T-helper 9 cell (primary cell): ENCODE measurements around the gene TJP1.
"Not testable (repeated sequence)": the region's sequence is repeated elsewhere in the genome, so short reads cannot be mapped to it uniquely, and the experiment has no call there.

Experiments
- DNase-seq: peaks from one replicate; pipeline ENCODE4 v3.0.0-alpha.2; 2020

The TJP1 gene

GRCh38 chr15:29799859-29800258, 22.4 kb downstream of the TJP1 start:
- no peak for DNase-seq

DNA sequence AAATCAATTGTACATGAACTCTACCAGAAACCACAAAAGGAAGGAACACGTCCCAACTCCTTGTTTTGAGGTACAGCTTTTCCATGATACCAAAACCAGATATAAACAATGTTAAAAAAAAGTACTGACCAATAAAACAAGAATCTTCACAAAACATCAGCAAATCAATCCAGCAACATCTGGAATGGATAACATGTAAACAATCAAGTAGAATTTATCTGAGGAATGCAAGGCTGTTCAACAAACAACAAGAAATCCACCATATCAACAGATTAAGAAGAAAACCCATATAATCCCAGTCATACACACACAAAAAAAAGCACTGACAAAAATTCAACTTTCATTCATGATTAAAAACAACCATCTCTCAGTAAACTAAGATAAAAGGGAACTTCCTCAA, 26.7 kb downstream of the TJP1 start:
- DNase-seq: no peak

- no peak for DNase-seq
Measured at GRCh38 chr15:29792426-29793159, 29.7 kb downstream of the TJP1 start.

DNA sequence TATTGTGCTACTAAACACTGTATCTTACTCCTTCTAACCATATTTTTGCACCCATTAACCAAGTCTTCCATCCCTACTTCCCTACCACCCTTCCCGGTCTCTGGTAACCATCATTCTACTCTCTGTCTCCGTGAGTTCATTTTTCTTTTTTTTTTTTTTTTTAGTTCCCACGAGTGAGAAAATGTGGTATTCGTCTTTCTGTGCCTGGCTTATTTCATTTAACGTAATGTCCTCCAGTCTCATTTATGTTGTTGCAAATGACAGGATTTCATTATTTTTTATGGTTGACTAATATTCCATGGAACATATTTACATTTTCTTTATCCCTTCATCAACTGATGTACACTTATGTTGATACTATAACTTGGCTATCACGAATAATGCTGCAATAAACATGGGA, 31.7 kb downstream of the TJP1 start:
- no peak for DNase-seq

- no peak for DNase-seq
Measured at GRCh38 chr15:29789871-29790270, 32.4 kb downstream of the TJP1 start.

- no peak for DNase-seq
Measured at GRCh38 chr15:29788433-29789034, 33.7 kb downstream of the TJP1 start.

GRCh38 chr15:29787767-29788166, 34.5 kb downstream of the TJP1 start:
- no peak for DNase-seq

DNA sequence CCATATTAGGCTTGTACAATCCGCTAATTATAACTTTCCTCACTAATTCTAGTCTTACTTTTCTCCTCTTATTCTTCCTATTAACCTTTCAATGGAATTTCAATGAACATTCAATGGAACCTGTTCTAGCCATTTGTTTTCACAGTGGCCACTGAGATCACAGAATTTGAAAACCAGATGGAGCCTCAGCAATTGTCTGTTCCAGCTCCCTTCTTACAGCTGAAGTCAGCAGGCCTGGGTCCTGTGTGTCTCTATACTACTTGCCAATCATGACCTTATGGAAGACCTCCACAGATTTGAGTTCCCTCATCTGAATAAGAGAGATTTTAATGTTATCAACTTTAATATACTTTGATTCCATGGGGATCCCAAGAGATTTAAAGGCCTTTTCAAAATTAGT, 36.6 kb downstream of the TJP1 start:
- no peak for DNase-seq

DNA sequence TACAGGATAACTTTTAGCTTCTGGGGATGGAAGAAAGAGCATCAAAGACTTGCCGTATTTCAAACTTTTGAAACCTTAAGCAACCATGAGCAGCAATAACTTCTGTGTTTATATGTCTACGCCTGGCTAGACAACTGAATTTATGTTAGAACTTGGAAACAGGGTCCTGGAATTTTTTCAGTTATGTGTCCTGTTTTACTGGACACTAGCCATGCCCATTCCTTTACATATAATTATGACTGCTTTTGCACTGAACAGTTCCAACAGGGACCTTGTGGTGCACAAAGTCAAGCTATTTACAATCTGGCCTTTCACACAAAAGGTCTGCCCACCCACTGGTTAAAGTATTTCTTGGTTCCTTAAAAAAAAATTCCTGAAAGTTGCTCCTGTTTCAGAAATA, 37.1 kb downstream of the TJP1 start:
- DNase-seq: no peak

DNA sequence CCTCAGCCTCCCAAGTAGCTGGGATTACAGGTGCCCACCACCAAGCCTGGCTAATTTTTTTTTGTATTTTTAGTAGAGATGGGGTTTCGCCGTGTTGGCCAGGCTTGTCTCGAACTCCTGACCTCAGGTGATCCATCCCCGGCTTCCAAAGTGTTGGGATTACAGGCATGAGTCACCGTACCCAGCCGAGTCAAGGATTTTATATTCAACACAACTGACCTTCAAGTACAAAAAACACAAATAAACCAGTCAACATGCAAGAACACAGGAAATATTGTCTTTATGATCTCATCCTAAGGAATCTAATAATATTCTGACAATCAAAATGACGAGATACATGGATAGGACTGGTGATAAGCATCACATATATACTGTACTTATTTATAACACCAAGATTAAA, 37.9 kb downstream of the TJP1 start:
- DNase-seq: no peak

DNA sequence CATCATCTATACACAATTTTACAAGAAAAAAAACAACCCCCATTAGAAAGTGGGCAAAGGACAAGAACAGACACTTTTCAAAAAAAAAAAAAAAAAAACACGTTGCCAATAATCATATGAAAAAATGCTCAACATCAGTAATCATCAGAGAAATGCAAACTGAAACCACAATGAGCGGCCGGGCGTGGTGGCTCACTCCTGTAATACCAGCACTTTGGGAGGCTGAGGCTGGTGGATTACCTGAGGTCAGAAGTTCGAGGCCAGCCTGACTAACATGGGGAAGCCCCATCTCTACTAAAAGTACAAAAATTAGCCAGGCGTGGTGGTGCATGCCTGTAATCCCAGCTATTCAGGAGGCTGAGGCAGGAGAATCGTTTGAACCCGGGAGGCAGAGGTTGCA, 39.5 kb downstream of the TJP1 start:
- DNase-seq: not testable (repeated sequence)

DNA sequence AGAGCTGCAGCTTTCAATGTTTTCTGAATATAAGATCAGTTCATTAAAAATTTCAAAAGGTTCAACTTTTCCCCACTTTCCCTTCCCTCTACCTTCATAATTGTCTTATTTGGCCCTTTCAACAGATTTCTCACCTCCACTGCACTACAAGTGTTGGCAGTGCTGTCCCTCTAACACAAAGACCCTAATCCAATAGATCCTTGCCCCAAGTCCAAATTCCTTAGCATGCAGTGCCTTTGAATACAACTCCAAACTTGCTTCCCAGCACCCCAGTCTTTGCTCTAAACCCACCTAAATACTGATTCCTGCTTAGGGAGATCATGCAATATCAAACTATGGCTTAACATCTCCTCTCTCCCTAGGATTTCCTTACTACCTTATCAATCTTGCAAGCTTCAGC, 43.9 kb downstream of the TJP1 start:
- DNase-seq: no peak

DNA sequence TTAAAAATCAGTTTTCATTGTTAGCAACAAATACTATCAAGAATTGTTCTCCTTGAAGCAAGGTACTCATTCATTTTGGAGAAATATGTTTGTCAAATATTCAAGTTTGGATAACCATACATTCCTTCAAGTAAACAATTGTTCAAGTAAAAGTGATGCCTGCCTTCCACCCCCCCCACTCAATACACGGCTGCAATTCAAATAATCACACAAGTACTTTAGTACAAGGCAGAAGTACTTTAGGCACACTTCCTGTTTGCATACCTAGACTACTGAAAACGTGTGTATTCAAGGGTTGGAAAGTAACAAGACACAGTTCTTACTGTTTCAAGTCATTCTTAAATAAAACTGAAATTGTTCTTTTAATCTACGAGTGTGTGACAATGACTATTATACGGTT, 45.4 kb downstream of the TJP1 start:
- DNase-seq: no peak

DNA sequence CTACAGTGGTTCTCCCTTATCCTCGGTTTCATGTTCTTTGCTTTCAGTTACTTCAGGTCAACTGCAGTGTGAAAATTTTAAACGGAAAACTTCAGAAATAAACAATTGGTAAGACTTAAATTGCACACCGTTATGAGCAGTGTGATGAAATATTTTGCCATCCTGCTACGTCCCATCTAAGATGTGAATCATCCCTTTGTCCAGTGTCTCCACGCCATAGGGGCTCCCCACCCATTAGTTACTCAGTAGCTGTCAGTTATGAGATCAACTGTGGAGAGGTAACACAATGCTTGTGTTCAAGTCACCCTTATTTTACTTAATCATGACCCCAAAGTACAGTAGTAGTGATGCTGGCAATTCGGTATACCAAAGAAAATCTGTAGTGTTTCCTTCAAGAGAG, 47.4 kb downstream of the TJP1 start:
- no peak for DNase-seq

- DNase-seq: no peak
Measured at GRCh38 chr15:29773816-29774215, 48.5 kb downstream of the TJP1 start.

DNA sequence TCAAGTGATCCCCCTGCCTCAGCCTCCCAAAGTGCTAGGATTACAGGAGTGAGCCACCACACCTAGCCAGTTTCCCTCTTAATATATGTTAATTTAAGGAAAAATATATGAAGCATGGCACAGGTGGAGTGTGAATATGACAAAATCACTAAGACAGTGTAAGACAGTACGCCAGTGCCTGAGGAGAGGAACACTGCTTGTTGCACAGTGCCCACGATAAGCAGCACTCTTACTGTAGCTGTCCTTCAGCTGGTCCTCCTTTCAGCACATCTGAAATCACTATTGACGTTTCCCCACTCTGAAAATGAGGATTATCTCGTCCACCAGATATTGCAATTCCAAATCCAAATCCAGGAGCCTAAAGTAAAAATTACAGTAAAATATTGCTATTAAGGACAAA, 49.3 kb downstream of the TJP1 start:
- DNase-seq: no peak

GRCh38 chr15:29770796-29771195, 51.5 kb downstream of the TJP1 start:
- no peak for DNase-seq

DNA sequence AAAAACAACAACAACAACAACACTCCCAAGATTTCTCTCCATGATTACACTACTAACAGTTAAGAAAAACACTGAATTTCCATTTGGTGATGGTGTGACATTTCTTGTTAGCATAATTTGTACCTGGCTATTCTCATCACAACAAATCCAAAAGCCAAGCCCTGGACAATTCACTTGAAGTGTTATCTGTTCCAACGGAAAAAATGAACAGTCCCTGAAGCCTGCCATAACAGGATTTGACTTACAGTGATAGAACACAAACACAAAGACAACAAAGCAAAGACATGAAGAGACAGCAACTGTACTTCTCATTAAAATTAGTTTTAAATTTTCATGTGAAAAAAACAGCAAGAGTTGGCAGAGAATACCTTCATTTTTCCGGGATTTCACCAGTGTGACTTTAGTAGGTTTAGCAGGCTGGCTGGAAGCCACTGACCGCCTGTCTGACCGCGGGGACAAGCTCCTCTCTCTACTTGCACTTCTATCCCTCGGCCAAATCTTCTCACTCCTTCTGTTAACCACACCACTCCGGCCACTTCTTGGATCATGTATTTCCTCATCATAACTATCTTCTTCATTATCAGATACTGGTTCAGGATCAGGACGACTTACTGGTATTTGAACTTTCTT, 56.3 kb downstream of the TJP1 start:
- DNase-seq: no peak

DNA sequence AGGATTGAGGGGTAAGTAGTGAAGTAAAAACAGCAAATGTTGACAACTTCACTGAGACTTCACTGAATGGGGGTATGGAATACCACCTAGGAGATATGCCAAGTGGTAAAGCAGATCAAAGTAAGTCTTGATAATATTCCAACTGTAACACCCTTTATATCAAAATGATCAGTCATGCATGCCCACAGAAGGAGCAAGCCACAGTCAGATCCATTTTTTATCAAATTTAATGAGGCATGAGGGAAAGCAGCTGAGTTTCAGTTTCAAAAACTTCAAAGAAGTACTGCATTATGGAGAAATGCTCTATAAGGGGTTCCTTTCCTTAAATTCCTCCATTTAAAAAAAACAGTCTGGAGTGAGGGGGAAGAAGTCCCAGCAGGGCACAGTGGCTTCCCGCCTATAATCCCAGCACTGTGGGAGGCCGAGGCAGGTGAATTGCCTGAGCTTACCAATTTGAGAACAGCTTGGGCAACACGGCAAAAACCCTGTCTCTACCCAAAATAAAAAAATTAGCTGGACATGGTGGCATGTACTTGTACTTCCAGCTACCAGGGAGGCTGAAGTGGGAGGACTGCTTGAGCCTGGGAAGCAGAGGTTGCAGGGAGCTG, 56.9 kb downstream of the TJP1 start:
- DNase-seq: no peak

DNA sequence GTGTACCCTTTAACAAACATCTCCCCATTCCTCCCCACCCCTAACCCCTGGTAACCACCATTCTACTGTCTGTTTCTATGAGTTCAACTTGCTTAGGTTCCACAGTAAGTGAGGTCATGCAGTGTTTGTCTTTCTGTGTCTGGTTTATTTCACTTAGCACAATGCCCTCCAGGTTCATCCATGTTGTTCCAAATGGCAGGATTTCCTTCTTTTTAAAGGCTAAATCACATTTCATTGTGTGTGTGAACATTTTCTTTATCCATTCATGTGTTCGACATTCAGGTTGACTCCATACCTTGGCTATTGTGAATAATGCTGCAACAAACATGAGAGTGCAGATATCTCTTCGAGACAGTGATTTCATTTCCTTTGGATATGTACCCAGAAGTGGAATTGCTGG, 62.7 kb downstream of the TJP1 start:
- no peak for DNase-seq

DNA sequence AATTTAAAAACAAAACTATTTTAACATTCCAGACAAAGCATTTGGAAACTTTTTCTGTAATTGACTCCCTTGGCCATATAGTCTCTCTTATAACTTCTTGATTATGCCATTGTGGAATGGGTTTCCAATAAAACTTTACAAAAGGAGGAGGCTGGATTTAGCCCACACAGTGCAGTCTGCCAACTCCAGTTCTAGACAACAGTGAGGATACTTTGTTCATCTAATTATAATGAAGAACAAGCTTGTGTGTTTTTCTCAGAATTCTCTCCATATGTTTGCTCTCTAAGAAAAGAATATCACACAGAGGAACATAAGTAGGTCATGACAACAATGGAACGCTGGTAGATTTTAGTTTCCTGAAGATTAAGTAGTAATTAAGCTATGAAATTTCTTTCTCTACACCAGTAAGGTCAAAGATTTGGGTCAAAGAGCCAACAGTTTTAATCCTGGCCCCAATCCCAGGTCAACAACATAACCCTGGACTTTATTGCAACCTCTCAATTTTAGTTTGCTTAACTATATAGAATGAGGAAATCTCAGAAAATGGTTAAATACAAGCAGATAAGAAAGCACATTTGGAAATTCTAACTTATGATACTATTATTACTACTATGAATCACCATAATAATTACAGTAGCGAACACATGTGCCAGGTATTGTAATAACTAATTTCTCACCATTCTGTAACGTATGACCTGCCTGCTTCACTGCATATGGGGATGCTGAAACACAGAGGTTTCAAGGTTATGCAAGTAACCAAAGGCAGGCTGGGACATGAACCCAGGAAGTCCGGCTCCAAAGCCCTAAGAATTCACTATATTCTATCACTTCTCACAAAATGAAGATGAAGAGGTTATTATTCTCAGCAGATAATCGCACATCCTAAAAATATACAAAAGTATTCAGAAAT, 65.7 kb downstream of the TJP1 start:
- DNase-seq: no peak

DNA sequence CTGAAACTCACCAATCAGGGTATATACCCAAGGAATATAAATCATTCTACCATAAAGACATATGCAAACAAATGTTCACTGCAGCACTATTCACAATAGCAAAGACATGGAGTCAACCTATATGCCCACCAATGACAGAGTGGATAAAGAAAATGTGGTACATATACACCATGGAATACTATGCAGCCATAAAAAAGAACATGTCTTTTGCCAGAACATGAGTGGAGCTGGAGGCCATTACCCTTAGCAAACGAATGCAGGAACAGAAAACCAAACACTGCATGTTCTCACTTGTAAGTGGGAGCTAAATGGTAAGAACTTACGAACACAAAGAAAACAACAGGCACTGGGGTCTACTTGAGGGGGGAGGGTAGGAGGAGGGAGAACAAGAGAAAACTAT, 68.3 kb downstream of the TJP1 start:
- not testable (repeated sequence) for DNase-seq

DNA sequence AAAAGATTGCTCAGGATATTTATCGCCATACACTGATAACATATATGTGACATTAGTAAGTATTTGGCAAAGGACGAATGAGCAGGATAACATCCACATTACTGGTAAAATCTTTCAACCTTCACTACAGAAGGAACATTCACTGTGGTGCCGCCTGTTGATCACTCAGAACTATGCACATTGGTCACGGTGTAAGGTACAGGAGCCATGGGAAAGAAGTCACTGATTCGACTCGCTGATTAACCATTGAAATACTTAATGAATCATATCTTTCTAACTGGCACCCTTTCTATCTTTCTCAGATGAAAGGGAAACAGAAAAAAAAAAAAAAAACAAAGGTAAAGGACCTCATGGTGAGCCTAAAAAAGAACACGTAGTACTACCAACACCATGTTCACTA, 68.8 kb downstream of the TJP1 start:
- DNase-seq: no peak
